ENCODE data around the gene SOX6.
"Not testable (repeated sequence)": the region's sequence is repeated elsewhere in the genome, so short reads cannot be mapped to it uniquely, and the experiment has no call there.

Gene SOX6

DNA sequence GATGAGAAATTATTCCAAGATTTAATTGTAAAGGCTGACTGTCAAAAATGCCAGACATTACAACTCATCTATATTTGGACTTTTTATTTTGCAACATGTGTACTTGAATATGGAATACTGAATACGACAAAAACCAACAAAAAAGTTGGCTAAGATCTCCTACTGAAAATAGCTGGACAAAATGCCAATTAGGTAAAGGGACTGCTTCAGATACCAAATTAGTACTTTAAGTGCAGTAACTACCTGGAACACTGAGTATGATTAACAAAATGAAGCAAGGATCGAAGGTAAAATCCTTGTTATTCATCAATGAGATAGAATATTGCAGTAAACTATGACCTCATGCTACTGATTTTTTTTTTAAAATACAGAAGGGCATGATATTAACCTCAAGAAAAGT is 173.8 kb downstream of the SOX6 start:
- no peak for DNase-seq

DNA sequence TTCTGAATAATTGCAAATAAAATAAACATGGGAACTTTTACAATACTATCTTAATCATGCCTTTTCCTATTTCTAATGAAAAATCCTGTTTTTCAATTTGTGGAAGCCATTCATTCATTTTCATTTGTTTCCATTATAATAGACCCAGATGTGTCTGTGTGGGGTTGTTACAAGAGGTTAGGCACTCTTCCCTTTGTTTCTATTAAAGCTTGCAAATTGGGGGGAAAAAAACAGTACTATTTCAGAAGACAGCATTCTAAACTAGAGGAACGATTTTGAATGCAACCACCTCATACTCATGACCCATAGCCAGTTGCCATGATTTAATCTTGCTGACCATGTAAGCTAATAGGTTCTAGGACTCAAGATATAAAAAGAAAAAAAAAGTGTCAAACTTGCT is 175.5 kb downstream of the SOX6 start:
- no peak for DNase-seq

DNA sequence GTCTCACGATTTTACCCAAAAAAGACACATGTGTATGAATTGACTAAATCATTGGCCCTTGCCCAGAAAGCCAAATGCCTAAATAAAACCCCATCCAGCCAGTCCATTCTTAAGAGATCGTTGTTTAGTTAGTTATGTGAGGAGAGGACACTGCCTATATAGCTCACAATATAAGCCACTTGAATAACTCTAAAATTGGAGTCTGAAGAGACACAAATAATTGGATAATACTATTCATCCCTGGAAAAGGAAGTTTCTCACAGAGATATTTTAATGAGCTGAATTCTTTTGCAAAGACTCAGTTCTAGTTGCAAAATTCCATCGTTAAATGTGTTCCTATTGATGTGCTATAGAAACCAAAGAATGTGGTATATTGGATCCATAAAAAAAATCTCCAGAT is 176.7 kb downstream of the SOX6 start:
- no peak for DNase-seq

DNA sequence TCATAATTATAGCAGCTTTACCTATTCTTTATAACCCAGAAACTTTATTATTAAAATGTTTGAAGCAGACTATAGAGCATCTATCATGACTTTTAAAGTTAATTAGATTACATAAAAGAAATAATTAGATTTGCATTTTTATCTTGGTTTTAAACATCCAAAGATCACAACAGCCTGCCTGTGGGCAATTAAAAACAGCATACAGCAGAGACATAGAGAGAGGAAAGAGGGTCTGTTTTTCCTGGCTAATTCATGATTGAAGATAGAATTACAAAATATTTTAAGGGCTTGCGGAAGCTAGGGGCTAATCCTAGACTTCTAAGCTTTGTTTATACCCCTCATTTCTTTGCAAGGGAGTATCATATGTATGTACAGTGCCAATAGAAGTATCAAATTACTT is 178.1 kb downstream of the SOX6 start:
- DNase-seq = no peak

DNA sequence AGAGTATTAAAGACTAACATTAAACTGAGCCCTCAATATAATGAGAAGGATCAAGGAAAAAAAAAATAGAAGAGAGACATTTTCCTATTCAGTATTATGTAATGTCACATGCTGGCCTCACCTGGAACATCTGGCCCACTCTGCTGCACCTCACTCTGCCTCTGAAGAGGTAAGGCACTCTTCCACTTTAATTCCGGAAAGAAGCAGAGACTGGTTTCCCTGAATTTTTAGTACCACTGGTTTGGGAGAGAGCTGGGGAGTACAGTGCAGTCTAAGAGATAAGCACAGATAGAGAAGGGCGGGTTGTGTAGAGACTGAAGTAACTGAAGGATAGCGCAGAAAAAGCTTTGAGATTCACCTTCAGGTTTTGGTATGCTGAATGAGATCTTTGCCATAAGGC is 178.7 kb downstream of the SOX6 start:
- no peak for DNase-seq

DNA sequence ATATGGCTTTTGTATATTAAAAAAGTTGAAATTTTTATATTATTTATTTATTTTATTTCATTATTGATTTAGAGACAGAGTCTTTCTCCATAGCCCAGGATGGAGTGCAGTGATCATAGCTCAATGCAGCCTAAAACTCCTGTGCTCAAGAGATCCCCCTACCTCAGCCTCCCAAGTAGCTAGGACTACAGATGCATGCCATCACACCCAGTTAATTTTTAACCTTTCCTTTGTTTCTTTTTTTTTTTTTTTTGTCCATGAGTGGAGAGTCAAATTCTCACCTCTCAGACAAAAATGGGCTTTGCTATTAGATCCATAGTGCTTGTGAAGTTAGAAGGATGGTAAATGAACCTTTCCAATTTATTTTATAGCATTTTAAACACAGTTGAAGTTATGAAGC is 182.5 kb downstream of the SOX6 start:
- no peak for DNase-seq

DNA sequence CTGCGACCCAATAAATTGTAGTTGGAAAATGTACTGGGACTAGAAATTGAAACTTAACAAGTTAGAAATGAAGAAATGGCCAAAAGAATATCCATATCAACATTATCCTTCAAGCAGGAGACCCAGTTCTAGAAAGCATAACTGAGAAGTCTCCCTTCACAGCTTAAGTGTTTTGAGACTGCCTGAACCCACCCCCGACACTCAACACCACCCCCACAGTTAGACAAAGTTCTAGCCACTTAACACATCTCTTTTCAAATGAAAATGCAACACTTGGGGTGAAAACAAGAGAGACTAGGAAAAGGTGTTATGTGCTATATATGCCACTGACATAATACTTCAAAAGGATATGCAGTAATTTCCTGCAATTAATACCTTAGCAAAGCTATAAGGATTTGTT is 184.5 kb downstream of the SOX6 start:
- DNase-seq = no peak

DNA sequence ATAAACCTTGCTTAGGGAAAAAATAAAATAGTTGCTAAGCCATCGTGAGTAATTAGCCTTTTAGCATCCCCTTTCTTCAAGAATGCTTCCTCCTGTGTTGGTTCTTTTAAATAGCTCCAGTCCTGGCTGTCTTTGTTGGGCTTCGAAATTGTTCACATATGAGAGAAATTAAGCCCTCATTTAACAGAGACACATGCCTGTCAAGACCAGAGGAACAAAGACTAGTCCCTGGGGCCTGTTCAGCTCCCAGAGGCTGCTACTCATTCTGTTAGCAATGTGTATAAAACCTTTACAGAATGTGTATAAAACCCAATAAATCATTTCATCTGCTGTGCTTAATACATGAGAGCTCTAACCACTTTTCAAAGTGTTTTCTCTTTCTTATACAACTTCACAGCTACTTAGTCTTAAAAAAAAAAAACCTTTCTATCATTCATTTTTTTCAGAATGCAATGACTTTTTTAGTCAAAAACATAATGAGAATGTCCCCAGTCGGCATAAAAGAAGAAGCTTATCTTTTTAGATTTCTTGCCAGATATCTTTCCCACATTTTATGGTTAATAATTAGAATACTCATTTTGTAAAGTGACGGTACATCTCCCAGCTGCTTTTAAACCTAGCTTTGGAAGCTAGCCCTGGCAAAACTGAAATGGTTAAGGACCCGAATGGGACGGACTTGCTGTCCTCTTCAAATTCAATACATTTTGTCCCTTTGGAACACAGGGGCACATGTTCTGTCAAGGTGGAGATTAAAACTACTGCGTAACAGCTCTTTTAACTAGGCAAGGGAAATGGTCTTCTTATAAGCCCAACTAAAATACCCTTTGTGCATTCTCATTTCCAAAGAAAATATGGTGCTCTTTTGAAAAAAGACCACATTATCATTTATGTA is 186.1 kb downstream of the SOX6 start:
- DNase-seq = no peak

DNA sequence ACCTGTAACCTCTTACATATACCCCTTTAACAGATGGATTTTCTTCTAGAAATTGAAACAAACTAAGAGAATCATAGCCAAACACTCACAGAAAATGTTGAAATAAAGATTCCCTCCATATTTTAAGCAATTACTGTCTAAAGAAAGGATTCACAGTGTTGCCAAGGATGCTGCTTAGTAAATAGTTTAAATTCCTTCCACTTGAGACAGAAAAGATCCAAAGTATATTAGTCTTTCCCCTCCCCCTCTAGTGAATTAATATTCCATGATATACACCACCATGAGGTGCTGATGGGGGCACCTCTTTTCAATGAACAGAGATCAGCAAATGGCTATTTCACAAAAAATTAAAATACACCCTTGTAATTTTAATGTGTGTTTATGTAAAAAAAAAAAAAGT is 186.8 kb downstream of the SOX6 start:
- no peak for DNase-seq

DNA sequence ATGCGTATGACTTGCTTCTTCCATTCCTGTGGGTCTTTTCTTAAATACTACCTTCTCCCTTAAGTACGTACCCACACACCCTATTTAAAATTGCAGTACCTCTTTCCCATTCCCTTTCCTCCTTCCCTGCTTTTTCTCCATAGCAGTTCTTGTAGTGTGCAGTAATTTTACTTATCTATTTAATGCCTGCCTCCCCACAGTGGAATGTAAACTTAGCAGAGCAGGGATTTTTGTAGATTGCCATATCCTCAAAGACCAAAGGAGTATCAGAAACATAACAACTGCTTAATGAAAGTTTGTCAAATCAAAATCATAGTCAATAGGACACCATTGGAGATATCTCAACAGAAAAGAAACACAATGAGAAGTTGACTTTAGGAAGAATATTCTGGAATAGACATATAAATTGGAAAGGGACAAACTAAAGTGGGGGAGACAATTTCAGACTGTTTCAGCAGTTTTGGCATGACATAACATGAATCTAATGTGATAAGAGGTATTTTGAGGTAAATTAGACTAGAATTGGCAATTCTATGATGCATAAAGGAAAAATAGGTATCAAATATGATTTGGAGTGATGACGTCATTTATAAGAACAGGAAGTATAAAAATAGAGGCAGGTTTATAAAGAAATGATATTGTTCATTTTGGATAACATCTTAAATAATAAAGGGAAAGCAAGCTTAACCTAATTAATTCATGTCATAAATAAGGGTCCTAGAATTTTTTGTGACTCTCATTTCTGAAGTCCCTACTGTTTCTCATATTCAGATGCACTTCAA is 188.4 kb downstream of the SOX6 start:
- no peak for DNase-seq

DNA sequence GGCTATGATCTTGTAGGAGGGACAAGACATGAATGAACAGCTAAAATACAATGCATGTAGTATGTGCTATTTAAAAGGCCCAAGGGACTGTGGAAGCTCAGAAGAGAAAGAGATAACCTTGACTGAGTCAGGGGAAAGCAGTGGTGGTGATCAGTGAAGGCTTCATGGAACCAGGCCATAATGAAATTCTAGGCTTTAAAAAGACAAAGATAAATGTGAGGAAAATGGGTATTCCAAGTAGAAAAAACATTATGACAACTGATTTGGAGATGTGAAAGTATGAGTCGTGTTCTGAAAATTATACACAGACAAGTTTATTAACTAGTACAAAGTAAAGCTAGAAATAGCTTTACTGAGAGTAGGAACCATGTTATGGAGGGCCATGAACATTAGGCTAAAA is 189.8 kb downstream of the SOX6 start:
- no peak for DNase-seq

DNA sequence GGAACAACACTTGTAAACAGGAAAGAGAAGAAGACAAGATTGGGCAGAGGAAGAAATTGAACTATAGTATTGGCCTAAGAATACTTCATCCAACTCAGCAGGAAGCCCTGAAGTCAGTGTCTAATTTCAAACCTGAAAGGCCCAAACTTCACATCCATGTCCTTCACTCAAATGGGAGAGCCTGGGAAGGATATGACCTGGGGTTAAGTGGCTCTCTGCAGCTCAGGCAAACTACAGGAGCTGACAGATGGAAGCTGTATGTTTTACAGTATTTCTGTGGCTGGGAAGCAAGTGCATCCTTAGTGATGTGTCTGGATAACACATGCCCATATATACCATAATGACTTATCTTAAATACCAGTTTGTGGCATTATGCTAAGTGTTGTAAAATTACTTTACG is 196.2 kb downstream of the SOX6 start:
- DNase-seq = no peak

DNA sequence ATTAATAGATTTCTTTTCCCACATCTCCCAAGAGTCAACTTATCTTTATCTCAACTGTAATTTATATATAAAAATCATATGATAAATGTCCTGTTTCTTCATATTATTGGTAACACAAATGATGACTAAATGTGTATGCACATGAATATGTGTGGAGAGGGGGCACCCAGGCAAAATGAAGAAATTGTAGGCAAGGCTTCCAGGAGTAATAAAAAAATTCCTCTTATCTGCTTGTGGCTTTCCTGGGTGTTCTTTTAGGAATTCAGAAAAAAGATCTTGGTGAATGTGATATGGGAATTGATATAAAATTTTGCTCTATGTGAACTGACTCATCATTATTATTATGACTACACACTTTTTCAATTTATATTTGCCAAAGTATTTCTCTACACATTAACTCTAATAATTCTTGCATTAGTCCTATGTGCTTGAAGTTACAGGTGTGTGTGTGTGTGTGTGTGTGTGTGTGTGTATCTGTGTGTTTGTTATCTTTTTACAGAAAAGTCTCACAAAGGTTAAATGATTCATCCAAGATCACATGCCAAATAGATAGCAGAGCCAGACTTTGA is 197.8 kb downstream of the SOX6 start:
- no peak for DNase-seq

DNA sequence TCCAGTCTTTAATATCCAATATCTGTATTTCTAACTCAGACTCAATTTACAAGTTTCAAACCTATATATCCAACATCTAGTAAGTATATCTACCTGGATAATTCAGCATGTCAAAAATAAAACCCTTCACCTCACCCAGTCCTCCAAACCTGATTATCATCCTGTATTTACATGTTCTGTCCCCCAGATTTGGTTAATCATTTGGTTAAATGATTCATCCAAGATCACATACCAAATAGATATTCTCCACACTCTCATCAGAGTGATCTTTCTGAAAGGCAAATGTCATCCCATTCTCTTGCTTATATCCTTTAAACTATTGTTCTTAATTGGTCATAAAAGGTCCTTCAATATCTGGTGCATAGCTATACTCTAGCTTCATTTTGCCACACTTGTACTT is 199.0 kb downstream of the SOX6 start:
- no peak for DNase-seq

DNA sequence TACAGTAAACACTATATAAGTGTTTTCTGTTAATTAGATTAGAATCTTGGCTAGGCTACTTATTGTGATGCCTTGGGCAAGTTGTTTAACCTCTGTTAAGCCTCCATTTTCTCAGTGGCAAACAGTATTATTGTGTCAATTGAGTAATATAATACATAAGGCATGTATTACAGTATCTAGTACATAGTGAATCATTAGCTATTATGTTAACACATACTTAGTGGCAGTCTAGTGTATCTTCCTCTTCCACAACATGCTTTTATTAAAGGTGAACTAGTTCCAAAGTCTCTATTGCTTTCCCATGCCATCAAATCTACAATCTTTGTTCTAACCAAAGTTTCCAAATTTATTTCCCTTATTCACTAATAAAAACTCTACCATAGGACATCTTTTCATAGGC is 200.9 kb downstream of the SOX6 start:
- DNase-seq = no peak

DNA sequence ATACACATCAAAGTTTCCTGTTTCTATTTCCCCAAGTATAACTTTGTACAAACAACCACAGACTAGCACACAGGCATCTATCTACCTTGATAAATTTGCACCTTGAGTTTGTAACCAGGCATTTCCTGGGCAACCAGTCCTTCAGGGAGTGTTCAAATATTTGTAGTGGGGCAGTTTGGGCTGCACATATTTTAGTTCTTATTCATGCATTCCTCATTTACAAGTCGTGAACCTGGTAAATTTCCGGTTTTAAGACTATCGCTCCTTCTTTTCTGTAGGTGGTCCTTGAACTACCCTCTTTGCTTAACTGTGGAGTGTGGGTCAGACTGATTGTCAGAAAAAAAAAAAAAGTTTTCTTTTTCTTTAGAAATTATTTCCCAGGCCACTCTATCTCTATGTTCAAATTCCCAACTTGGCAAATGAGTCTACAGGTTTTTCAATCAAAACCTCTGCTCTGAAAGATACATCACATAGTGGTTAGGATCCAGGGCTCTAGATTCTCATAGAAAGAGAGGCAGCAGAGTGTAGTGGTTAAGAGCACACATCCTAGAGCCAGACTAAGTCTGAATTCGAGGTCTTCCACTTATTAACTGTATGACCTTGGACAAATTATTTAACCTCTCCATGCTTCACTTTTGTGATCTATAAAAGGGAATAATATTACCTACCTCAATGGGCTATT is 201.5 kb downstream of the SOX6 start:
- DNase-seq = no peak

DNA sequence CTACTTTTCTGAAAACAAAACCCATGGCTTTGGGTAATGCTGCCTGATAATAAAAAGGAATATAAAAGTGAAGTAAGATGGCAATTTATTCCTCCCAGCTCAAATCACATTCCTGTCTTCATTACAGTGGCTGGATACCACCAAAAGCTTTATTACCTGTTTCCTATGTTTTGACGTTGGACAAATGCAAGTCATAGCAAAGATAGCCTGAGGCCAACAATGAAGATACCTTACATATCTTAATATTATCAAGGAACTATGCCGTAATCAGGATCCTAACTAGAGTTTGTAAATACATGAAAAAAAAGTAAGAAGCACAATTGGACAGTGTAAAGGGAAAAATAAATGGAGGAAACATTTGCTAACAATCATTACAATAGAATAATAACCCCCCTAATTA is 202.4 kb downstream of the SOX6 start:
- DNase-seq = no peak

DNA sequence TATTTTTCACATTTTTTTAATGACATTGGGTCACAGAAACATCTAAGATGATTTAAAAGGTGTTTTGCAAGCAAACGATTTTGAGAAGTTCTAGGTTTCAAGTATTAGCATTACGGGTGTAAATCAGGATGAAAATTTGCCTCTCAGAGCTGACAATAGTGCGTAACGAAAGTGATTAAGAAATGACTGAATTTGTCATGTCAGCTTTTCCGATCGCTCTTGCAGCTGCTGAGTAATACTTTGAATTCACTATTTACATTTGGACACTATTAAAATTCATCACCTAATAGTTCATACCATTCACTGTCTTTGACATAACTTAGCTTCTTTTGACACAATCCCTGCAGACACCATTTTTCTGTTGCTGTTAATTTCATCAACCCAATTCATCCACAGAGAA is 205.2 kb downstream of the SOX6 start:
- no peak for DNase-seq

DNA sequence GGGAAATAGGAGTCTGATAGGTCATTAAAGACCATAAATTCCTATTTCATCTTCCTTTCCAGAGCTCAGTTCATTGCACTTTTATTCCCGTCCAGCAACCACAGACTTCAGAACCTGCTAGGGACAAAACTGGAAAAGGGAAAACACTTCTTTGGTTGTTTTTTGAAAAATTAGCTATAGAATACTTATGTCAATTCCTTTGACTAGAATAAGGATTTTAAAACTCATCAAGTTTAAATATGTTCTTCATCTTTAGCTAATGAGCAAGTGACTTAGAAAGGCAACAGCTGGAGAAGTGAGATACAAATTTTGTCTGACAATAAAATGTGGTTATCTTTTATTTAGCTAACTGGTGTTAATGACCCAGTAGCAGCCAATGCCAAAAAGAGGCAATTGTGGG is 206.9 kb downstream of the SOX6 start:
- DNase-seq = no peak

DNA sequence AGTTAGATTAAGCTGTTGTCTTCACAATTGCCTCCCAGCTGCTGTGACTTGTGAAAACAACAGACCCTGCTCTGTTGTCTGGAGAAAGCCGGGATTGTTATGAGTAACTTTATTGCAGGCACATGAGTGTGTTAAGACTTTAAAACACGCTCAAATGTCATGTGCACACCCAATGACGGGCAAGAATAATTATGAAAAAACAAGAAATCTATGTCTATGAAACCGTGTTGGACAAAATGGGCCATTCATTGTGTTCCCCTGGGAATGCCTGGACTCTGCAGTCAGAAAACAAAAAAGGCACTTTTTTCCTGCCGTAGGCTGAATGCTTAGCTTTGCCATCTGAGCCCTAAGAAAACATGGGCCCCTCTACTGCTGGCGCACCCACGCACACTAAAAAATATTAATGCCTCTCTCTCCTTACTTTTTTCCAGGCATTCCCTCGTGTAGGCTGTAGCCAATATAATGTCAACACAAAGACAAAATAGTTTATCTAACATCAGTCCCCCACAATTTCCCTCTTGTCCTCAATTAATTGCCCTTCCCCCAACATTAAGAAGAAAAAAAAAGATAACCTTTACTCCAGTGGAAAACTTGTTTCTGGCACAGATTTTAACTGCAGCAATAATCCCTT is 207.9 kb downstream of the SOX6 start:
- no peak for DNase-seq

DNA sequence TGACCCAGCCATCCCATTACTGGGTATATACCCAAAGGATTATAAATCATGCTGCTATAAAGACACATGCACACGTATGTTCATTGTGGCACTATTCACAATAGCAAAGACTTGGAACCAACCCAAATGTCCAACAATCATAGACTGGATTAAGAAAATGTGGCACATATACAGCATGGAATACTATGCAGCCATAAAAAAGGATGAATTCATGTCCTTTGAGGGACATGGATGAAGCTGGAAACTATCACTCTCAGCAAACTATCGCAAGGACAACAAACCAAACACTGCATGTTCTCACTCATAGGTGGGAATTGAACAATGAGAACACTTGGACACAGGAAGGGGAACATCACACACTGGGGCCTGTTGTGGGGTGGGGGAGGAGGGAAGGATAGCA is 209.4 kb downstream of the SOX6 start:
- not testable (repeated sequence) for DNase-seq

DNA sequence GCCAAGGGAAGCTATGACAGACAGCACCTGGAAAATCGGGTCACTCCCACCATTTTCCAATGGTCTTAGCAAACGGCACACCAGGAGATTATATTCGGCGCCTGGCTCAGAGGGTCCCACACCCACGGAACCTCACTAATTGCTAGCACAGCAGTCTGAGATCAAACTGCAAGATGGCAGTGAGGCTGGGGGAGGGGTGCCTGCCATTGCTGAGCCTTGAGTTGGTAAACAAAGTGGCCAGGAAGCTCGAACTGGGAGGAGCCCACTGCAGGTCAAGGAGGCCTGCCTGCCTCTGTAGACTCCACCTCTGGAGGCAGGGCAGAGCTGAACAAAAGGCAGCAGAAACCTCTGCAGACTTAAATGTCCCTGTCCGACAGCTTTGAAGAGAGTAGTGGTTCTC is 214.7 kb downstream of the SOX6 start:
- not testable (repeated sequence) for DNase-seq

DNA sequence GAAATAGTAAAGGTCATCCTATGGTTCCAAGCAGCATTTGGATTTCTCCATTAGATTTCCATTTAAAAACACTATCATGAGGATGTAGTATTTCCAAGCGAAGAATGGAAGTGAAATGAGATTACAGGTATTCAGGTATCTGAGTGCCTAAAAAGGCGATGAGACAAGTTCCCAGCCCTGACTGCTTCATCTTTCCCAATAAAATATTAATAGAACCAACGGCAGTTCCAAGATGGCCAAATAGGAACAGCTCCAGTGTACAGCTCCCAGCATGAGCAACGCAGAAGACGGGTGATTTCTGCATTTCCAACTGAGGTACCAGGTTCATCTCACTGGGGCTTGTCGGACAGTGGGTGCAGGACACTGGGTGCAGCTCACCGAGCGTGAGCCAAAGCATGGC is 215.2 kb downstream of the SOX6 start:
- not testable (repeated sequence) for DNase-seq

Data from KG1 (cell line).